G401.6 (cell line): ENCODE results near the gene FHL1.
"Not testable (repeated sequence)": the region's sequence is repeated elsewhere in the genome, so short reads cannot be mapped to it uniquely, and the experiment has no call there.

ENCODE experiments used
- FAIRE-seq: peaks from 2 replicates; lab custom pipeline; 2012; peaks lifted over from hg19 to GRCh38; lab: Jason Lieb, UNC

Gene FHL1

DNA sequence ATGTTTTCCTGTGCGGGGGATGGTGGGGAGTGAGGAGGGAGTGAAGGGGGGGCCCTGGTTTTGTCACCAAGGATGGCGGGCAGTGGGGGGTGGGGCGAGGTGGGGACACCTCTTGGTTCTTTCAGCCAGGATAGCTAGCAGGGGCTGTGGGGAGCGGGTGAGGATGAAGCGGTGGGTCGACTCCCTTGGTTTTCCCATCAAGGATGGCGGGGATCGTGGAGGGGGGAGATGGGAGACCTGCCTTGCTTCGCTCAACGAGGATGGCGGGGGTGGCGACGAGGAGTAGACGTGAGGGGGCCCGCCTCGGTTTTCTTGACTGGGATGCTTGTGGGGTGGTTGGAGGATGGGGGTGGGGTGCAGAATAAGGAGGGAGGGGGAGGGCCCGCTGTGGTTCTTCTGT, 643 bp downstream of the FHL1 start:
- no peak for FAIRE-seq

- no peak for FAIRE-seq
Measured at GRCh38 chrX:136148391-136148790, 1.1 kb downstream of the FHL1 start.

- FAIRE-seq: no peak
Measured at GRCh38 chrX:136154998-136155397, 7.7 kb downstream of the FHL1 start.

DNA sequence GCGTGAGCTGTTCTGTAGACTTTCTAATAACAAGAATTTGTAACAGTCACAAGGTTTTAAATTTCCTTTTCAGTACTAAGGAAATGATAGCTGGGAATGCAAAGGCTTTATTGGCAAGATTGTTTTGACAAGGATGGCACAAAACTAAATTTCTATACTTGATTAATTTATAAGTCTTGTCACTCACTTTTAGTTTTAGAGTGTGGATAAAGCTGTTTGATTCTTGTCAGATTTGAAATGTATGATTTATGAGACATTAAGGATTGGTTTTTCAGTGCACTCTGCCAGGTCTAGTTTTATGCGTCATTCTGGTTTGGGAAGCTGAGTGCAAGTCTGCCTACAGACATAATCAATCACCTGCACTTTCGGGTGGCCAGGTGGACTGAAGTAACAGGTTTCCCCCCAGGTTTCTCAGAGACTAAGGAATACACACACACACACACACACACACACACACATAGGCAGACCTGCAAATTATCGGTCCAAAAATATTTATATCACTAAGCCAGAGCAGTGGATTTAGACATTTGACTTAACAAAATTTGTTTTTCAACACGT, 9.3 kb downstream of the FHL1 start:
- no peak for FAIRE-seq

DNA sequence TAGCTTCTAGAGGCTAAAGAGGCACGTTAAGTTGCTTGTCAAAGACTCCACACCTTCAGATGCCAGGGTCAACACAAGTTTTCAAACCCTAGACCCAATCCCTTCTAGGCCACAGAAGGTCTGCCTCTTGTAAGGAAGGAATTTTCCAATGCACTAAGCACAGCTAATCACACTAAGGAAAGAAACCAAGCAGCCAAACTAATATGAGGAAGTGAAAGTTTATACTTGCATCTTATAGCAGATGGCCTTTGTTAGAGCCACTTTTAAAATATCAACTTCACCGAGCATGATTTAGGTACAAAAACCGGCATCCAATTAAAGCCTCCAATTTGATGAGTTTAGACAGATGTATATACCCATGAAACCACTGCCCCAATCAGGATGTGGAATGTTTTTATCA, 9.9 kb downstream of the FHL1 start:
- FAIRE-seq: no peak

GRCh38 chrX:136158685-136159084, 11.4 kb downstream of the FHL1 start:
- FAIRE-seq: no peak

DNA sequence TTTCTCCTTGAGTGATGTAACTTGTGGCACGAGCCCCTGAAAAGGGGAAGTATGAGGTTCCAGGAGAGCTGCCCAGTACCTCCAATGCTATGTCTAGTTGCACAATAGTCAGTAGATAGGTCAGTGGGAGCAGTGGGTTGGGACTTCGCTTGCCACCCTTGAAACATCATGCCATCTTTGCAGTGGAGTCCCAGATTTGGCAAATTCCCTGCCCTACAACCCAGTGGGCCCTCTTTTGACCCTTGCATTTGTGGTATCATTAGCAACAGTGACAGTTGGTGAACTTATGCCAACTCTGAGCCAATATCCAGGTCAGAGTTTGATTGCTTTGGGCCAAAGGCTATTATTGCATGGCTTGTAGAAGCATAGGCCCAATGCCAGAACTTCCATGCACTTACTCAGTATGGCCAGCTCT, 12.3 kb downstream of the FHL1 start:
- FAIRE-seq: no peak

- no peak for FAIRE-seq
Measured at GRCh38 chrX:136162827-136163570, 15.7 kb downstream of the FHL1 start.

- FAIRE-seq: no peak
Measured at GRCh38 chrX:136163689-136164088, 16.4 kb downstream of the FHL1 start.

DNA sequence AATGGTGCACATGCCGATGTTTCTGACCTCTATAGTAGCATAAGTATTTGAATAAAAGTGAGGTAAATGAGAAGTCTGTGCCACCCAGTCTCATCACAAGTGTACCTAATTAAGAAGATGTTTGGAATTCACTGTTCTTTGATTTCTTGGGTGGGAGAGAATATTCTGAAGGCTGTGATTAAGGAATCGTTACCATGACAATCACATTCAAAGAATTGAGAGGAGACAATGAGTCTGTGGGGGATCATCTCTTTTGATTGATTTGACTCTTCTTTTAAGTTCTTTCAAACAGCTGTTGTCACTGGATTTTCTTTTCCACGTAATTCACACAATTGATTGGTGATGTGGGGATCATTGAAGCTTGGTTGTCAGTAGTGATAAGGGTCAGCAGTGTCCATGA, 18.1 kb downstream of the FHL1 start:
- no peak for FAIRE-seq

DNA sequence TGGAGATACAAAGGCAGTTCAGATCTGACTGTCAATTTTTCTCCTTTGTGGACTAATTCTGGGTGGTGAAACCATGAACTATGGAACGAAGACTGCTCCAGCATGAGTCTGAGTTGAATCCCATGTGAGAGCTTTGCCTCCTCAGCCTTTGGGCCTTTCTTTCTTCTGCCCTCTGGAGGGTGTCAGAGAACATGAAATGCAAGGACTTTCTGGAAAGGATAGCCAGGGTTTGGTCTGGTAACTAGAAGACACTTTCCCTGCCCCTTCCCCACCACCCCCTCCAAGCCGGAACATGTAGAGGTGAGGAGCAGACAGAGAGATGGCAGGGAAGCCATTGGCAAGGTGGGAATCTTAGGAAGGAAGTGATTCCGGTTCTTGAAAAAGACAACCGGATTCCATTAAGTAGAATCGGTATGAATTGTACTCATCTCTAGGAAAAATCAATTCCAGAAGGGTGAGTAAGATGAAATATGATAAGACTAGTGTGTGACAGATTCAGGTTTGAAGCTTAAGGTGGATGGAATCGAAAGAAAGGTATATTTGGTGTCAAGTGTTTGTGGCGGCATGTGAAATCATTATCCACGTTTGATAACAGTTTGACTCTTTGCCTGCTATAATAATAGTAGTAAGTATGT, 19.0 kb downstream of the FHL1 start:
- no peak for FAIRE-seq

DNA sequence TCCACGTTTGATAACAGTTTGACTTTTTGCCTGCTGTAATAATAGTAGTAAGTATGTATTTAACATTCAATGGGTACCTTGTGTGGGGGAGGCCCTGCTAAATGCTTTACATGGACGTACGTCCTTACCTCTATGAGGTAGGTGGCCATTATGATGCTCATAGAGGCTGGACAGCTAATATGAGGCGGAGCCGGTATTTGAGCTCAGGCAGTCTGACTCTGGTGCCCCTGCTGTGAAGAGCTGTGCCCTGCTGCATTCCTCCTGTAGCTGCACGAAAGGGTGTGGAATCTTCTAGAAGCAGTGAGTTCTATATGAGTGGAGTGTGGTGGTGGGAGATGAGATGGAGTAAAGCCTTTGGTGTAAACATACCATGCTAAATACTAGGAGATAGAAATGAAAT, 20.7 kb downstream of the FHL1 start:
- FAIRE-seq: not testable (repeated sequence)

DNA sequence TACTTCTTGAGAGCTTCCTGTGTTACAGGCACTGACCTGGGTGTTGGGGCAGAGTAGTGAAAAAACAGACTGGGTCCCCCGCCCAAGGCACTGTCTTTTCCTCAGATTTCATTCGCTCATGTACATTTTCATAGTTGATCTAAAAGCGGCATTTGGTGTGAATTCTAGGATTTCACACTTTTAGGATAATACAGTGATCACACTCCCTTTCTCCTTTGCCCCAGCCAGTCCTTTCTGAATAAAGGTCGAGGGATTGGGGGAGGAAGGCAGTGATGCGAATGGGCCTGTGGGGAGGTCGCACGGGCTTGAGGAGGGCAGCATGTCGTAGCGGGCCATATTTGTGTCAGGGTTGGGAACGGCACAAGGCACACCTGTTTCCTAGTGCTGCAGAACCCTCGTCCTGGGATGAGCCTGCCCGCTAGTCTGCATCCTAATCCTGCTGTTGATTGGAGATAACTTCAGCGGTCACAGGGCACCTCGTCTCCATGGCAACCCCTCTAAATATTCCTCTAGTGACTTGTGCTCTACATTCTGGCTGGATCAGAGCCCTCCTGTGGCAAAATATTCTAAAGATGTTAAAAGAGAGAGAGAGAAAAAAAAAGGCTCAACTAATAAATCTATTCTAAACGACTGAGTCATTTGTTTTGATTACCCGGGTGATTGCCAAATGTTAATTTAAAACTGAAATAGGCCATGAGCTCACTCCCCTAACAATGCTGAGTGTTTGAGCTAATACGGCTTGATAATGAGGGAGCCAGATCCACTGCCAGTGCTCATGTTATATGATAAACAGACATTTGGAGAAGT, 21.8 kb downstream of the FHL1 start:
- FAIRE-seq: no peak

- FAIRE-seq: no peak
Measured at GRCh38 chrX:136170139-136170800, 22.9 kb downstream of the FHL1 start.

- no peak for FAIRE-seq
Measured at GRCh38 chrX:136171420-136171819, 24.1 kb downstream of the FHL1 start.

GRCh38 chrX:136176399-136176825, 29.1 kb downstream of the FHL1 start:
- FAIRE-seq: no peak

DNA sequence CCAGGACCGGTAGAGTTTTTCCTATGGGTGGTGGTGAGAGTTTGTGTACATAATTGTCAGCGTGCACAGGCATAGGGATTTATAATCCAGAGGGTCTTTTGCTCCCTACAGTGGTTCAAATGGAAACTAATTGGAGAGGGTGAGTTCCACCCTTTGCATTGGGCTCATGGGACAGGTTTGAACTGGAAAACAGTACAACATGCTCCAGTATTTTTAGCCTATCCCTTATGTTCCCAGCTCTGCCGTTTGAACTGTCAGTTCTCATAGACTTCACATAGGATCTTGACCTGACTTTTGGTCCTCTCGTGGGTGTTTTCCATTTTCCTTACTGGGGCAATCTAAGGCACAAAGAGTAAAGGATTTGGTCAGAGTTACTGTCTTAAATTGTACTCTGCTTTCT, 31.8 kb downstream of the FHL1 start:
- FAIRE-seq: no peak

GRCh38 chrX:136182414-136182813, 35.1 kb downstream of the FHL1 start:
- FAIRE-seq: no peak

DNA sequence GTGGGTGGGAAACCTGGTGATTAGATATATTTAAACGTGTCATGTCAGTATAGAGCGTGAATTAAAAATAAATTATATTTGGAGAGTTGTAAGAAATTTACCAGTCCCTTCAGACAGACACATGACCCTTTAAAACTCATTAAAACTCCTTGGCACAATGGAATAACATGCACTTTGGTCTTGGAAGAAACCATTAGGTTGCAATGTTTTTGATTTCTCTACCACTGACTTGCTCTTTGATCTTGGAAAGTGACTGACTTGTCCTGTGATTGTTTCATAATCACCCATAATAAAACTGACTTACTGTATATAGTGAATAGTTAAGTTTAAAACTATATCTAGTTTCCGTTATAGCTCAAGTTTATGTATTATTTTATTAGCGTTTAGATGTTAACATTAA, 35.8 kb downstream of the FHL1 start:
- no peak for FAIRE-seq

GRCh38 chrX:136183917-136184316, 36.6 kb downstream of the FHL1 start:
- FAIRE-seq: peak; percentile 42

DNA sequence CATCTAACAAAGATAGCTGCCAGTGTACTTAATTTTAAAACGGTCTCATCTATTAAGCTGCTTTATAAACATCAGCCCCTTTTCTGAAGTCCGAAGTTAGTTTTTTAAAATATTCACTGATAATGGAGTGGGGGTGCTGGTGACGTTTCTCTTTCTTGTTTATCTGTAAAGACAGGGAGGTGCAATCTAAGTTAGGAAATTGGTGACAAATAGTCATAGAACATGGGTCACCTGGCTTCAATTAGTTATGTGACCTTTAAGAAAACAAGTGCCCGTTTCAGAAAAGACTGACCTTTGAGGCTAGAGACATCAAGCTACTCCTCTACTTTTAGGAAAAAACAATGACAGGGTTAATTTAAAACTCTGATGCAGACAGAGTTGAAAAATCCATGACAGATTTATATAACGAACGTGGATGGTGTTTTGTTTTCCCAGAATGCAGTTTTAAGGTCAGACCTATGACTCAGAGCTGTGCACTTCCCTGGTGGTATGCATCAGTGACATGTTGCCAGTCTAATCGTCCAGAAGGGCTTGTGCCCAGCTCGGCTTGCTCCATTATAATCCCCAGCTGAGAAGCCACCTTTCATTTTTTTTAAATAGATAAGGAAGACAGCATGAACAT, 38.2 kb downstream of the FHL1 start:
- FAIRE-seq: no peak

- FAIRE-seq: no peak
Measured at GRCh38 chrX:136186023-136186413, 38.7 kb downstream of the FHL1 start.
